NCI-H1048 (cell line): Measurements from ENCODE around the gene OR5A2.
"Not testable (repeated sequence)": the region's sequence is repeated elsewhere in the genome, so short reads cannot be mapped to it uniquely, and the experiment has no call there.

ENCODE experiments used
- DNase-seq: peaks from one replicate; lab custom pipeline; 2025; lab: John Stamatoyannopoulos, UW

Gene OR5A2

GRCh38 chr11:59380263-59381059, 45.8 kb downstream of the OR5A2 start:
- DNase-seq, result no peak

- DNase-seq, result not testable (repeated sequence)
Observed at GRCh38 chr11:59372324-59372723, 53.9 kb downstream of the OR5A2 start.

DNA sequence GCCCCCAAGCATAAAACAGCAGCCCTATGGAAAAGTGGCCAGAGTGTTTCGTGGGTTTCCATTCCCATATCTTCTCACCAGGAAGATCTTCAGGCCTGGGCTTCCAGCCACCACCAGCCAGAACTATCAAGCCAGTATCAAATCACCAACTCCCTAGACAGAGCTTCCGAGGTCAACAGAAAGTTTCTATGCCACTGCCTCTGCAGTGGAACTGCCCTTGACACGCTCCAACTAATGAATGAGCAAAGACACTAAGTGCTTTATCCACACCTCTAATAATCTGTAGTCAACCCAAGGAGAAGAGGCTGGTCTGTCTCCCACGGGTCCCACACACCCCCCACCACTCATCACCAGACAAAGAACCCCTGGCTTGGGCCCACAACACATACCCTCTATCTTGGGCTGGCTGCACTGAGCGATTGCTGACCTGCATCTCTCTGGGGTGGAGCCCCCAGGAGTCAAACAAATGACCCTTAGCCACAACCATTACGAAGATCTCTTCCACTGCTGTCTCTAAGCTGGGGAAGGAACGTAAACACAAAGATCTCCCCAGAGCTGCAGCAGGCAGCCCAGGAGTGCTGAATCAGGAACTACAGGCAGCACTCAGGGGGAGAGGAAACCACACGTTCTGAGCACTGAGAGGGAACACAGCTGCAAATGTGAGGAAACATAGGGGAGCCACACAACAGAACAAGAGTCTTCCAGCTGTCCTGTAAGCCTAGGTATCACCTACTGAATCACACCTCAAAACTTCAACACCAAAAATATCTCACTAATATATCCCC, 57.8 kb downstream of the OR5A2 start:
- DNase-seq, result no peak
